Subcutaneous adipose tissue (tissue), 4 donors: Measurements from ENCODE around the gene UBA52. TPM values are rescaled to one million over a fixed set of nuclear protein-coding genes. Genes with fewer than 3 reads are reported as not detected.

ENCODE experiments used
- CTCF ChIP-seq: fragments of 450-650 bp; IDR thresholded peaks from one replicate; pipeline ENCODE4 v1.5.1; 2016; ENCODE audit warnings: low read depth, mild to moderate bottlenecking, control low read depth, antibody characterized with exemption, moderate library complexity
- total RNA-seq, 4 donors: library from RNA; depleted of rRNA; stranded (reverse); fragments of >200 nt; gene quantifications; one replicate each; pipeline ENCODE4 v1.1.0, GENCODE V29; 2016

The UBA52 gene
- total RNA-seq: 100 to 1,000 TPM; 498 to 791 (median 619) TPM

- no peak for TF ChIP-seq CTCF
Measured at GRCh38 chr19:18571564-18572344, at the start of gene UBA52. Gene UBA52, plus strand, starts transcription at chr19:18571857. Its CDS starts 1,444 bp downstream, at chr19:18573301.

GRCh38 chr19:18522124-18522861 lies 49.4 kb upstream of the UBA52 start:
- TF ChIP-seq CTCF: no peak

- TF ChIP-seq CTCF: no peak
Measured at GRCh38 chr19:18523841-18524240, 47.8 kb upstream of the UBA52 start.

GRCh38 chr19:18526316-18526715 lies 45.3 kb upstream of the UBA52 start:
- no peak for TF ChIP-seq CTCF

GRCh38 chr19:18529782-18530181 lies 41.9 kb upstream of the UBA52 start:
- no peak for TF ChIP-seq CTCF

- TF ChIP-seq CTCF: no peak
Measured at GRCh38 chr19:18531485-18531884, 40.2 kb upstream of the UBA52 start.

- TF ChIP-seq CTCF: no peak
Measured at GRCh38 chr19:18532168-18532890, 39.3 kb upstream of the UBA52 start.
